Measurements from ENCODE around the gene VPREB3.
A peak's percentile ranks its signal among the peaks of the same experiment; 100 is the strongest.

VPREB3 gene

DNA sequence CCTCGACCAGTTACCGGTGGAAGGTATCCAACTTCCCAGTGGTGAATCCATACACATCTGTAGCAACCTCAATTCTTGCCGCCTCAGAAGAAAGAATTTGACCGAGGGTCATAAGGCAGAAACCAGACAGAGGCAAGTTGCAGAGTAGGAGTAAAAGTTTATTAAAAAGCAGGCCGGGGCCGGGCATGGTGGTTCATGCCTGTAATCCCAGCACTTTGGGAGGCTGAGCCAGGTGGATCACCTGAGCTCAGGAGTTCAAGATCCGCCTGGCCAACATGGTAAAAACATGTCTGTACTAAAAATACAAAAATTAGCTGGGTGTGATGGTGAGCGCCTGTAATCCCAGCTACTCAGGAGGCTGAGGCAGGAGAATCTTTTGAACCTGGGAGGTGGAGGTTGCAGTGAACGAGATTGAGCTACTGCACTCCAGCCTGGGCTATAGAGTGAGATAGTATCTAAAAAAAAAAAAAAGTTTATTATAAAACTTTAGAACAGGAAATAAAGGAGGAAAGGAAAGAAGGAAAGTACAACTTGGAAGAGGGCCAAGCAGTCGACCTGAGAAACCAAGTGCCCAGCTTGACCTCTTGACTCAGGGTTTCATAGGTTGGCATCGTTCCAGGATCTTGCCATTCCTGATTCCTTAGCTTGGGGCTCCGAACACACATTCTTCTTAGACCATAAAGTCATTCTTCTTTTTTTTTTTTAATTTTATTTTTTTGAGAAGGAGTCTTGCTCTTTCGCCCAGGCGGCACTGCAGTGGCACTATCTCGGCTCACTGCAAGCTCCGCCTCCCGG, 35.7 kb downstream of the VPREB3 start:
- Histone ChIP-seq H3K4me1 (ENCODE audit: low read length) (peaks cover 7% of the 10 kb centered on the region), H3K36me3 (replicated peaks; ENCODE audit: insufficient read depth, low read length) (no peaks in the 10 kb centered on the region), H3K9me3 (replicated peaks; ENCODE audit: insufficient read depth, low read length) (no peaks in the 10 kb centered on the region), H3K27me3 (replicated peaks; ENCODE audit: insufficient read depth, low read length) (no peaks in the 10 kb centered on the region), H2AFZ (ENCODE audit: low read length) (no peak overlapping the region), H3K27ac (ENCODE audit: low read length) (no peak overlapping the region), H3K9me2 (replicated peaks; ENCODE audit: insufficient read depth, low read length) (no peaks in the 10 kb centered on the region), H3K4me2 (ENCODE audit: low read depth, low read length) (no peak overlapping the region), H3K9ac (ENCODE audit: low read length) (no peak overlapping the region), H4K20me1 (ENCODE audit: insufficient read depth, low read length) (no peaks in the 10 kb centered on the region), H3F3A (ENCODE audit: insufficient read depth, low read length) (no peaks in the 10 kb centered on the region), H3K4me3 (ENCODE audit: low read length) (no peak overlapping the region), H3K79me2 (ENCODE audit: low read length) (peaks cover 21% of the 10 kb centered on the region)
- no peak for TF ChIP-seq EZH2 (optimal IDR thresholded peaks at IDR 0.05; ENCODE audit: low read depth, low read length)
- no peak for DNase-seq

DNA sequence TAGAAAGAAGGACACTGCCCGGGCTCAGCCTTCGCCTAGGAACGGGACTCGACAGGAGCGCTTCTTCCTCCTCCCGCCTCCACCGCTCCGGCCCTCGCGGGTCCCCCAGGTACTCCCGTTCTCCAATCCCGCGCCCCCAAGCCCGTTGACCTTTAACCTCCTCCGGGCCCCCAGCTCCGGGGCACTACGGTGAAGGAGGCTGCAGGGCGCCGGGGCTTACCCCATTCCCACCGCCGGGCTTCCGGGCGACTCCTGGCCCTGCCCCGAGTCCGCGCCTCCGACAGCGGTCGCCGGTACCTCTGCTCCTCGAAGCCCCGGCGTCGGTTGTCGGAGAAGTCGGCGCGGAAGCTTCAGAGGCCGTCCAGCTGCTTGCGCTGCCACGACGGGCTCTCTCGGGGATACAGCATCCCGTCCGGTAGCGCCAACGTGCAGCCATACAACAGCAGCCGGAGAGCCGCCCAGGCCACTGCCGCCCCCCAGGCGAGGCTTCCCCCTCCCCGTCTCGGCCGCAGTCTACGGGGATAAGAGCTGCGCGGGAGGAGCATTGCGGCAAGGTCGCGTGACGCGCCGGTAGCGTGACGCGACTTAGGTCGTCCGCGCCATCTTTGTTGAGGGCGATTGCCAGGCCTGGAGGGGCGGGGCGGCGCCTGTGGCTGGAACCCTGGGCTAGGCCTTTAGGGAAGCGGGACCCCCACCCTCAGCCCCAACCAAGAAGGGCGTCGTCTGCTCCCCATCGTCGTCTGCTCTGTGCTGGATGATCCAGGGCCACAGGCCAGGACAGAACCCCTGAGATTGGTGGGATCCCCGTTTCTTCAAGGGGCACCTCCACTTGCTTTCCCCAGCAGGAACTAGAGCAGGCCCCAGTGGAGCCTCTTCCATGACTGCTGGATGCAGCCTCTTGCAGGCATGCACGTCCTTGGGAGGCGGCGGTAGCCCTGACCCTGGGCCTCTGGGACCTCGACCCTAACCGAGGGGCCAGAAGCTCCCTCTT, 37.1 kb downstream of the VPREB3 start:
- H3K79me2 ChIP-seq (ENCODE audit: low read length) = peaks cover 21% of the 10 kb centered on the region
- peak; percentile 87 for DNase-seq
- no peaks in the 10 kb centered on the region for H3K9me3 ChIP-seq (replicated peaks; ENCODE audit: insufficient read depth, low read length)
- H3K4me3 ChIP-seq (ENCODE audit: low read length) = peak overlapping the region; percentile 82
- no peaks in the 10 kb centered on the region for H3K9me2 ChIP-seq (replicated peaks; ENCODE audit: insufficient read depth, low read length)
- no peaks in the 10 kb centered on the region for H3F3A ChIP-seq (ENCODE audit: insufficient read depth, low read length)
- no peaks in the 10 kb centered on the region for H3K36me3 ChIP-seq (replicated peaks; ENCODE audit: insufficient read depth, low read length)
- H3K27me3 ChIP-seq (replicated peaks; ENCODE audit: insufficient read depth, low read length) = no peaks in the 10 kb centered on the region
- H2AFZ ChIP-seq (ENCODE audit: low read length) = peak overlapping the region; percentile 98
- TF ChIP-seq EZH2phosphoT487 (IDR thresholded peaks at IDR 0.05; ENCODE audit: low read length) (no peak), EZH2 (optimal IDR thresholded peaks at IDR 0.05; ENCODE audit: low read depth, low read length) (no peak)
- TF ChIP-seq, protein P1, sequence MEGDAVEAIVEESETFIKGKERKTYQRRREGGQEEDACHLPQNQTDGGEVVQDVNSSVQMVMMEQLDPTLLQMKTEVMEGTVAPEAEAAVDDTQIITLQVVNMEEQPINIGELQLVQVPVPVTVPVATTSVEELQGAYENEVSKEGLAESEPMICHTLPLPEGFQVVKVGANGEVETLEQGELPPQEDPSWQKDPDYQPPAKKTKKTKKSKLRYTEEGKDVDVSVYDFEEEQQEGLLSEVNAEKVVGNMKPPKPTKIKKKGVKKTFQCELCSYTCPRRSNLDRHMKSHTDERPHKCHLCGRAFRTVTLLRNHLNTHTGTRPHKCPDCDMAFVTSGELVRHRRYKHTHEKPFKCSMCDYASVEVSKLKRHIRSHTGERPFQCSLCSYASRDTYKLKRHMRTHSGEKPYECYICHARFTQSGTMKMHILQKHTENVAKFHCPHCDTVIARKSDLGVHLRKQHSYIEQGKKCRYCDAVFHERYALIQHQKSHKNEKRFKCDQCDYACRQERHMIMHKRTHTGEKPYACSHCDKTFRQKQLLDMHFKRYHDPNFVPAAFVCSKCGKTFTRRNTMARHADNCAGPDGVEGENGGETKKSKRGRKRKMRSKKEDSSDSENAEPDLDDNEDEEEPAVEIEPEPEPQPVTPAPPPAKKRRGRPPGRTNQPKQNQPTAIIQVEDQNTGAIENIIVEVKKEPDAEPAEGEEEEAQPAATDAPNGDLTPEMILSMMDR (IDR thresholded peaks at IDR 0.05; ENCODE audit: low read length) = no peak
- peak overlapping the region; percentile 37; the same call in 1 of the 2 replicates for H3K27ac ChIP-seq (ENCODE audit: low read length)
- H4K20me1 ChIP-seq (ENCODE audit: insufficient read depth, low read length) = no peaks in the 10 kb centered on the region
- peak overlapping the region; percentile 93; the same call in 1 of the 2 replicates for H3K4me2 ChIP-seq (ENCODE audit: low read depth, low read length)
- peak overlapping the region; percentile 84 for H3K9ac ChIP-seq (ENCODE audit: low read length)
- H3K4me1 ChIP-seq (ENCODE audit: low read length) = peaks cover 7% of the 10 kb centered on the region

DNA sequence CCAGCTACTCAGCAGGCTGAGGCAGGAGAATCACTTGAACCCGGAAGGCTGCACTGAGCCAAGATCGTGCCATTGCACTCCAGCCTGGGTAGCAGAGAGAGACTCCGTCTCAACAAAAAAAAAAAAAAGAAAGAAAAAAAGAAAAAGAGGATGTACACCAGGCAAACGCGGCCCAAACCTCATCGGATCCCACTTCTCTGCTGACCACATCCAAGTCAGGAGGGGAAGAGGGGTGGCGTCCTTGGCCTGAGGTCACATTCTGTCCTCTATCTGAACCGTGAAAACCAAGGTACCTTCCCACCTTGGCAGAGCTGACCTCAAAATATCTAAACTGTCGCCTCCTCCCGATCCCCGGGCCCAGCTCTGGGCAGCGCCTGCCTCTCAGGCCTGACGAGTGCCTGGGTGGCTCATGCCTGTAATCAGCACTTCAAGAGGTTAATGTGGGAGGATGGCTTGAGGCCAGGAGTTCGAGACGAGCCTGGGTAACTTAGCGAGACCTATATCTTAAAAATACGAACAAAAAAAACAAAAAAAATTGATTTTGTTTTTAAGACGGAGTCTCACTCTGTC, 38.3 kb downstream of the VPREB3 start:
- Histone ChIP-seq H3K9me2 (replicated peaks; ENCODE audit: insufficient read depth, low read length) (no peaks in the 10 kb centered on the region), H3K27me3 (replicated peaks; ENCODE audit: insufficient read depth, low read length) (no peaks in the 10 kb centered on the region), H3K4me1 (ENCODE audit: low read length) (peaks cover 7% of the 10 kb centered on the region), H3K27ac (ENCODE audit: low read length) (no peak overlapping the region), H3K36me3 (replicated peaks; ENCODE audit: insufficient read depth, low read length) (no peaks in the 10 kb centered on the region), H3F3A (ENCODE audit: insufficient read depth, low read length) (no peaks in the 10 kb centered on the region), H2AFZ (ENCODE audit: low read length) (no peak overlapping the region), H3K4me3 (ENCODE audit: low read length) (peak overlapping the region; percentile 82; the same call in 1 of the 2 replicates), H3K4me2 (ENCODE audit: low read depth, low read length) (peak overlapping the region; percentile 93; the same call in 1 of the 2 replicates), H3K9ac (ENCODE audit: low read length) (no peak overlapping the region), H3K9me3 (replicated peaks; ENCODE audit: insufficient read depth, low read length) (no peaks in the 10 kb centered on the region), H3K79me2 (ENCODE audit: low read length) (peaks cover 25% of the 10 kb centered on the region), H4K20me1 (ENCODE audit: insufficient read depth, low read length) (no peaks in the 10 kb centered on the region)
- DNase-seq = no peak
- TF ChIP-seq EZH2phosphoT487 (IDR thresholded peaks at IDR 0.05; ENCODE audit: low read length) (no peak), EZH2 (optimal IDR thresholded peaks at IDR 0.05; ENCODE audit: low read depth, low read length) (no peak)
- TF ChIP-seq, protein P1 (IDR thresholded peaks at IDR 0.05; ENCODE audit: low read length) = no peak
